Neural cell (in vitro differentiated cells): ENCODE results near the gene RHBDF2. TPM values are rescaled to one million over a fixed set of nuclear protein-coding genes. Genes with fewer than 3 reads are reported as not detected.

Experiments used
- H2AFZ ChIP-seq: fragments of 200-600, 300-800 bp; sonication (generic), shearing (Covaris generic); 2 replicates; pipeline ENCODE4 v1.6.0; 2014; ENCODE audit warnings: low read depth, mild to moderate bottlenecking, antibody characterized with exemption, low read length, moderate library complexity
- H3F3A ChIP-seq: fragments of 200-600 bp; shearing (Covaris generic); 2 replicates; pipeline ENCODE4 v1.6.1; 2016; ENCODE audit warnings: mild to moderate bottlenecking, moderate library complexity, mixed read lengths, antibody characterized with exemption, low read length; ENCODE audit not compliant: insufficient read depth, poor library complexity, severe bottlenecking
- H3K27ac ChIP-seq: fragments of 200-600, 300-800 bp; sonication (generic), shearing (Covaris generic); 2 replicates; pipeline ENCODE4 v1.5.1; 2014; ENCODE audit warnings: mild to moderate bottlenecking, low read length, moderate library complexity
- H3K27me3 ChIP-seq: fragments of 300-800, 200-600 bp; sonication (generic), shearing (Covaris generic); 2 replicates; pipeline ENCODE4 v1.6.0; 2014; ENCODE audit warnings: mild to moderate bottlenecking, low read depth, low read length, moderate library complexity; ENCODE audit not compliant: insufficient read depth
- H3K36me3 ChIP-seq: fragments of 300-800, 200-600 bp; sonication (generic), shearing (Covaris generic); 2 replicates; pipeline ENCODE4 v1.5.1; 2014; ENCODE audit warnings: mild to moderate bottlenecking, antibody characterized with exemption, low read length, moderate library complexity; ENCODE audit not compliant: insufficient read depth
- H3K4me2 ChIP-seq: fragments of 300-800, 200-600 bp; sonication (generic), shearing (Covaris generic); 2 replicates; pipeline ENCODE4 v1.6.0; 2014; ENCODE audit warnings: mild to moderate bottlenecking, low read length
- H3K4me3 ChIP-seq: fragments of 300-800, 200-600 bp; sonication (generic), shearing (Covaris generic); 2 replicates; pipeline ENCODE4 v1.5.1; 2014; ENCODE audit warnings: mild to moderate bottlenecking, low read length, moderate library complexity
- H3K79me2 ChIP-seq: fragments of 200-600 bp; shearing (Covaris generic); replicated peaks from 2 replicates; pipeline ENCODE4 v1.6.0; 2014; ENCODE audit warnings: mild to moderate bottlenecking, low read length, moderate library complexity; ENCODE audit not compliant: insufficient read depth
- H3K9ac ChIP-seq: fragments of 300-800, 200-600 bp; sonication (generic), shearing (Covaris generic); 2 replicates; pipeline ENCODE4 v1.6.1; 2016; ENCODE audit warnings: mild to moderate bottlenecking, low read length, mixed read lengths
- H3K9me2 ChIP-seq: fragments of 200-600 bp; shearing (Covaris generic); 2 replicates; pipeline ENCODE4 v1.6.1; 2016; ENCODE audit warnings: mild to moderate bottlenecking, low read length, mixed read lengths; ENCODE audit not compliant: insufficient read depth
- H3K9me3 ChIP-seq: fragments of 200-600, 300-800 bp; sonication (generic), shearing (Covaris generic); 2 replicates; pipeline ENCODE4 v1.6.1; 2016; ENCODE audit warnings: mild to moderate bottlenecking, mixed run types, low read length, moderate library complexity, mixed read lengths
- H4K20me1 ChIP-seq: fragments of 200-600 bp; shearing (Covaris generic); 2 replicates; pipeline ENCODE4 v1.6.1; 2016; ENCODE audit warnings: mild to moderate bottlenecking, mixed run types; ENCODE audit not compliant: insufficient read depth
- CTCF ChIP-seq: fragments of 450-650 bp; IDR thresholded peaks from 2 replicates; pipeline ENCODE4 v1.5.1; 2014; ENCODE audit warnings: antibody characterized with exemption, mild to moderate bottlenecking, moderate library complexity; ENCODE audit not compliant: poor library complexity, severe bottlenecking
- EP300 ChIP-seq: fragments of 450-650 bp; conservative IDR thresholded peaks from 2 replicates; pipeline ENCODE4 v1.6.1; 2014; ENCODE audit warnings: antibody characterized with exemption, mild to moderate bottlenecking, moderate library complexity; ENCODE audit not compliant: poor library complexity, severe bottlenecking
- EZH2 ChIP-seq: fragments of 200-600, 300-800 bp; shearing (Covaris generic), sonication (generic); IDR thresholded peaks from 2 replicates; pipeline ENCODE4 v1.6.1; 2014; ENCODE audit warnings: antibody characterized with exemption, low read length, borderline replicate concordance, mild to moderate bottlenecking; ENCODE audit not compliant: insufficient read depth, poor library complexity, severe bottlenecking
- MXI1 ChIP-seq: fragments of 450-650 bp; conservative IDR thresholded peaks from 2 replicates; pipeline ENCODE4 v1.6.1; 2014; ENCODE audit warnings: antibody characterized with exemption, mild to moderate bottlenecking; ENCODE audit not compliant: poor library complexity, severe bottlenecking
- POLR2AphosphoS5 ChIP-seq: IDR thresholded peaks from 2 replicates; pipeline ENCODE4 v1.6.1; 2012
- RAD21 ChIP-seq: fragments of 450-650 bp; conservative IDR thresholded peaks from 2 replicates; pipeline ENCODE4 v1.6.1; 2014; ENCODE audit warnings: antibody characterized with exemption, mild to moderate bottlenecking, moderate library complexity
- SMC3 ChIP-seq: fragments of 450-650 bp; conservative IDR thresholded peaks from 2 replicates; pipeline ENCODE4 v1.6.1; 2014; ENCODE audit warnings: antibody characterized with exemption, mild to moderate bottlenecking, moderate library complexity; ENCODE audit not compliant: poor library complexity
- TAF1 ChIP-seq: IDR thresholded peaks from 2 replicates; pipeline ENCODE4 v1.6.1; 2012; ENCODE audit warnings: low read depth
- polyA plus RNA-seq: library from polyadenylated mRNA; depleted of rRNA; stranded (reverse); fragments of >200 nt; gene quantifications from 2 replicates; pipeline ENCODE4 v1.2.3, GENCODE V29; 2014
- TF ChIP-seq, protein P1 (sequence below): IDR thresholded peaks from 2 replicates; pipeline ENCODE4 v1.6.1; 2012; ENCODE audit warnings: borderline replicate concordance

The RHBDF2 gene
- polyA plus RNA-seq, 1 donor from 2014 or later = not detected

- no peaks in the 10 kb centered on the region for H3K9me3 ChIP-seq
- H2AFZ ChIP-seq = no peak overlapping the region
- H3K27ac ChIP-seq = no peak overlapping the region
- H3K4me2 ChIP-seq = no peak overlapping the region
- H3K4me3 ChIP-seq = peak overlapping the region; percentile 56
- H3K27me3 ChIP-seq = peaks cover 29% of the 10 kb centered on the region
- H3K36me3 ChIP-seq = no peaks in the 10 kb centered on the region
- H3F3A ChIP-seq = no peaks in the 10 kb centered on the region
- no peak overlapping the region for H3K9ac ChIP-seq
- no peaks in the 10 kb centered on the region for H3K9me2 ChIP-seq
- H4K20me1 ChIP-seq = no peaks in the 10 kb centered on the region
- no peaks in the 10 kb centered on the region for H3K79me2 ChIP-seq
- no peak for TF ChIP-seq MXI1
- TF ChIP-seq EZH2 = no peak
- TF ChIP-seq TAF1 = no peak
- TF ChIP-seq SMC3 = no peak
- TF ChIP-seq POLR2AphosphoS5 = no peak
Measured at GRCh38 chr17:76500747-76501017, 541 bp downstream of the RHBDF2 start.

DNA sequence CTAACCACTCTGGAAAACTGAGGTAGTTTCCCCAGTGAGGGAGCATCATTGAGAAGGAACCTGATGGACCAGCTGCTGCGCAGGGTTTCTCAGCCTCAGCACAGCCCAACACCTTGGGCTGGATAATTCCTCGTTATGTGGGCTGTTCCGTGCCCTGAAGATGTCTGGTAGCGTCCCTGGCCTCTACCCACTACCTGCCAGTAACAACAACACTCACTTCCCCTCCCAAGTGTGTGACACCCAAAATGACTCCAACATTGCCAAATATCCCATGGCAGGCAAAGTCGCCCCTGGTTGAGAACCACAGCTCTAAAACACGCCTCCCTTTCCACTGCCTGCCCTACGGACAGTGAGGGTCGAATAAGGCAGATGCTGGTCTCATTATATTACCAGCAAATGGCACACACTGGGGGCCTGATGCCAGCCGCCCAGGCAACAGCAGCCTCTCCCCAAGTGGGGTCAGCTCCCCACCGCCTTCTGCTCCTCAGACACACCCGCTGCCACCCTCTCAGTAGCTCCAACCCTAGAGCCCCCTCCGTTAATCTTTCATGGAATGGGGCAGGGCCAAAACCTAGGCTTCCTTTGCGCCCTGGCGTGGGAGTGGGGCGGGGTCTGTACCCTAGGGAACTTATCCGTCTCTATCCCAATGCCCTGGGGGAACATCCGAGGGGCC lies 1.0 kb downstream of the RHBDF2 start:
- peaks cover 29% of the 10 kb centered on the region for H3K27me3 ChIP-seq
- H3K27ac ChIP-seq = no peak overlapping the region
- H4K20me1 ChIP-seq = no peaks in the 10 kb centered on the region
- H3K4me3 ChIP-seq = no peak overlapping the region
- no peak overlapping the region for H3K9ac ChIP-seq
- no peak overlapping the region for H3K4me2 ChIP-seq
- H3K79me2 ChIP-seq = no peaks in the 10 kb centered on the region
- H3K36me3 ChIP-seq = no peaks in the 10 kb centered on the region
- no peaks in the 10 kb centered on the region for H3K9me2 ChIP-seq
- TF ChIP-seq SMC3 (no peak), EP300 (no peak), TAF1 (no peak), CTCF (no peak), RAD21 (no peak), MXI1 (no peak), POLR2AphosphoS5 (no peak), EZH2 (no peak)
- TF ChIP-seq, protein P1, sequence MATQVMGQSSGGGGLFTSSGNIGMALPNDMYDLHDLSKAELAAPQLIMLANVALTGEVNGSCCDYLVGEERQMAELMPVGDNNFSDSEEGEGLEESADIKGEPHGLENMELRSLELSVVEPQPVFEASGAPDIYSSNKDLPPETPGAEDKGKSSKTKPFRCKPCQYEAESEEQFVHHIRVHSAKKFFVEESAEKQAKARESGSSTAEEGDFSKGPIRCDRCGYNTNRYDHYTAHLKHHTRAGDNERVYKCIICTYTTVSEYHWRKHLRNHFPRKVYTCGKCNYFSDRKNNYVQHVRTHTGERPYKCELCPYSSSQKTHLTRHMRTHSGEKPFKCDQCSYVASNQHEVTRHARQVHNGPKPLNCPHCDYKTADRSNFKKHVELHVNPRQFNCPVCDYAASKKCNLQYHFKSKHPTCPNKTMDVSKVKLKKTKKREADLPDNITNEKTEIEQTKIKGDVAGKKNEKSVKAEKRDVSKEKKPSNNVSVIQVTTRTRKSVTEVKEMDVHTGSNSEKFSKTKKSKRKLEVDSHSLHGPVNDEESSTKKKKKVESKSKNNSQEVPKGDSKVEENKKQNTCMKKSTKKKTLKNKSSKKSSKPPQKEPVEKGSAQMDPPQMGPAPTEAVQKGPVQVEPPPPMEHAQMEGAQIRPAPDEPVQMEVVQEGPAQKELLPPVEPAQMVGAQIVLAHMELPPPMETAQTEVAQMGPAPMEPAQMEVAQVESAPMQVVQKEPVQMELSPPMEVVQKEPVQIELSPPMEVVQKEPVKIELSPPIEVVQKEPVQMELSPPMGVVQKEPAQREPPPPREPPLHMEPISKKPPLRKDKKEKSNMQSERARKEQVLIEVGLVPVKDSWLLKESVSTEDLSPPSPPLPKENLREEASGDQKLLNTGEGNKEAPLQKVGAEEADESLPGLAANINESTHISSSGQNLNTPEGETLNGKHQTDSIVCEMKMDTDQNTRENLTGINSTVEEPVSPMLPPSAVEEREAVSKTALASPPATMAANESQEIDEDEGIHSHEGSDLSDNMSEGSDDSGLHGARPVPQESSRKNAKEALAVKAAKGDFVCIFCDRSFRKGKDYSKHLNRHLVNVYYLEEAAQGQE = no peak
- H3K9me3 ChIP-seq = no peaks in the 10 kb centered on the region
- no peak overlapping the region for H2AFZ ChIP-seq
- H3F3A ChIP-seq = no peaks in the 10 kb centered on the region
